IMR-90 (cell line): ENCODE measurements around the gene TUBGCP2. TPM values are rescaled to one million over a fixed set of nuclear protein-coding genes. Genes with fewer than 3 reads are reported as not detected.

Source experiments
- ATAC-seq: fragments of 200-7000 bp; cut with Tn5 transposase; 2 replicates; pipeline ENCODE4 v1.9.1; 2020; ENCODE audit warnings: low read depth, mild to moderate bottlenecking, moderate library complexity
- BruUV-seq: library from RNA; stranded (reverse); fragments of 400-500 nt; replicated peaks from 2 replicates; lab custom pipeline; 2021; lab: Mats Ljungman, UMichigan
- CTCF ChIA-PET: fragments of 300-600 bp; formaldehyde crosslinking; extraction: SDS; loops from one replicate; lab custom pipeline; 2021; ENCODE audit warnings: antibody characterized with exemption; lab: Yijun Ruan, JAX
- POLR2A ChIA-PET: fragments of 300-600 bp; sonication (Branson Sonifier 250); formaldehyde crosslinking; loops from one replicate; lab custom pipeline; 2022; ENCODE audit warnings: antibody characterized with exemption; ENCODE audit not compliant: unreplicated experiment; lab: Charles Lee
- DNase-seq: peaks from one replicate; pipeline ENCODE4 v3.0.0; 2013
- H2AFZ ChIP-seq: replicated peaks from 2 replicates; pipeline ENCODE3; 2013; ENCODE audit warnings: low read length, mild to moderate bottlenecking; ENCODE audit not compliant: poor library complexity
- H2AK5ac ChIP-seq: 2 replicates; pipeline ENCODE4 v1.6.1; 2013; ENCODE audit warnings: low read depth, low read length, inconsistent platforms
- H2AK9ac ChIP-seq: replicated peaks from 2 replicates; pipeline ENCODE3; 2013; ENCODE audit warnings: mild to moderate bottlenecking, low read depth, low read length, moderate library complexity; ENCODE audit not compliant: poor library complexity
- H2BK120ac ChIP-seq: 2 replicates; pipeline ENCODE4 v1.6.1; 2013; ENCODE audit warnings: low read depth, low read length, inconsistent platforms
- H2BK15ac ChIP-seq: 3 replicates; pipeline ENCODE4 v1.6.1; 2013; ENCODE audit warnings: low read depth, low read length, inconsistent platforms
- H2BK20ac ChIP-seq: 2 replicates; pipeline ENCODE4 v1.6.1; 2013; ENCODE audit warnings: low read depth, mild to moderate bottlenecking, inconsistent platforms, low read length, moderate library complexity
- H2BK5ac ChIP-seq: 2 replicates; pipeline ENCODE4 v1.6.1; 2013; ENCODE audit warnings: mild to moderate bottlenecking, low read depth, low read length, inconsistent platforms; ENCODE audit not compliant: poor library complexity, severe bottlenecking
- H3K14ac ChIP-seq: replicated peaks from 2 replicates; pipeline ENCODE4 v1.6.1; 2013; ENCODE audit warnings: low read depth, low read length, inconsistent platforms
- H3K18ac ChIP-seq: 2 replicates; pipeline ENCODE4 v1.6.1; 2013; ENCODE audit warnings: low read depth, low read length, control low read depth
- H3K23ac ChIP-seq: 2 replicates; pipeline ENCODE4 v1.6.1; 2013; ENCODE audit warnings: low read depth, low read length, inconsistent platforms
- H3K27ac ChIP-seq: 2 replicates; pipeline ENCODE4 v1.5.1; 2013; ENCODE audit warnings: mild to moderate bottlenecking, control low read depth, low read length; ENCODE audit not compliant: insufficient read depth
- H3K27me3 ChIP-seq: 2 replicates; pipeline ENCODE4 v1.6.1; 2013; ENCODE audit warnings: low read length; ENCODE audit not compliant: control insufficient read depth, insufficient read depth
- H3K36me3 ChIP-seq: 2 replicates; pipeline ENCODE4 v1.6.1; 2013; ENCODE audit warnings: low read length, mixed read lengths; ENCODE audit not compliant: control insufficient read depth, insufficient read depth
- H3K4ac ChIP-seq: 2 replicates; pipeline ENCODE4 v1.6.1; 2013; ENCODE audit warnings: low read depth, low read length, inconsistent platforms
- H3K4me1 ChIP-seq: 2 replicates; pipeline ENCODE4 v1.6.1; 2013; ENCODE audit warnings: low read length, mixed read lengths; ENCODE audit not compliant: control insufficient read depth, insufficient read depth
- H3K4me2 ChIP-seq: 2 replicates; pipeline ENCODE4 v1.6.1; 2013; ENCODE audit warnings: low read depth, mild to moderate bottlenecking, control low read depth, low read length, moderate library complexity
- H3K4me3 ChIP-seq: 2 replicates; pipeline ENCODE4 v1.5.1; 2013; ENCODE audit warnings: low read depth, mild to moderate bottlenecking, control low read depth, low read length, moderate library complexity; ENCODE audit not compliant: insufficient read depth
- H3K56ac ChIP-seq: 2 replicates; pipeline ENCODE4 v1.6.1; 2013; ENCODE audit warnings: low read length, inconsistent platforms; ENCODE audit not compliant: insufficient read depth; ENCODE audit errors: extremely low read depth
- H3K79me1 ChIP-seq, 2 experiments: 2 replicates each; pipeline ENCODE4 v1.6.1; 2013; ENCODE audit warnings: low read length in 2 of 2, inconsistent platforms in 1 of 2, low read depth in 1 of 2
- H3K9ac ChIP-seq: 2 replicates; pipeline ENCODE4 v1.6.1; 2013; ENCODE audit warnings: low read depth, low read length, control low read depth
- H3K9me1 ChIP-seq: 2 replicates; pipeline ENCODE4 v1.6.1; 2013; ENCODE audit warnings: low read length, inconsistent platforms; ENCODE audit not compliant: insufficient read depth
- H3K9me3 ChIP-seq: 2 replicates; pipeline ENCODE4 v1.6.1; 2013; ENCODE audit warnings: low read length; ENCODE audit not compliant: control insufficient read depth, insufficient read depth
- H4K20me1 ChIP-seq: 2 replicates; pipeline ENCODE4 v1.6.1; 2013; ENCODE audit warnings: low read length, inconsistent platforms; ENCODE audit not compliant: insufficient read depth
- H4K5ac ChIP-seq: 2 replicates; pipeline ENCODE4 v1.6.1; 2013; ENCODE audit warnings: mild to moderate bottlenecking, low read depth, low read length, control low read depth
- H4K8ac ChIP-seq, 2 experiments: 2 replicates each; pipeline ENCODE4 v1.6.1; 2013; ENCODE audit warnings: low read depth in 2 of 2, low read length in 2 of 2, control low read depth in 1 of 2, inconsistent platforms in 1 of 2
- H4K91ac ChIP-seq: 2 replicates; pipeline ENCODE4 v1.6.1; 2013; ENCODE audit warnings: low read depth, low read length, inconsistent platforms; ENCODE audit not compliant: insufficient read depth
- CTCF ChIP-seq: conservative IDR thresholded peaks from 2 replicates; pipeline ENCODE4 v1.5.1; 2012; ENCODE audit warnings: mild to moderate bottlenecking, low read depth, low read length, improper control_type of control experiment
- ELK1 ChIP-seq: fragments of 150-350 bp; IDR thresholded peaks from 2 replicates; pipeline ENCODE4 v1.6.1; 2016; ENCODE audit warnings: low read depth, mild to moderate bottlenecking, low read length, moderate library complexity, borderline replicate concordance
- MAZ ChIP-seq: IDR thresholded peaks from 2 replicates; pipeline ENCODE4 v1.6.1; 2012; ENCODE audit warnings: low read depth, mild to moderate bottlenecking, low read length, improper control_type of control experiment, moderate library complexity, borderline replicate concordance
- NFE2L2 ChIP-seq: fragments of 150-350 bp; IDR thresholded peaks from 2 replicates; pipeline ENCODE4 v1.6.1; 2016; ENCODE audit warnings: low read depth, mild to moderate bottlenecking, low read length
- POLR2A ChIP-seq: IDR thresholded peaks from 2 replicates; pipeline ENCODE4 v1.6.1; 2012; ENCODE audit warnings: mild to moderate bottlenecking, low read depth, low read length
- RCOR1 ChIP-seq: IDR thresholded peaks from 2 replicates; pipeline ENCODE4 v1.6.1; 2012; ENCODE audit warnings: mild to moderate bottlenecking, low read length, improper control_type of control experiment; ENCODE audit not compliant: insufficient replicate concordance
- WGBS, 2 experiments: methylation state at CpG; one replicate each; pipeline versions ENCODE4 v1.1.5 to v1.1.7; 2013; ENCODE audit warnings: missing lambda C conversion rate in 2 of 2; ENCODE audit not compliant: insufficient read length in 1 of 2; ENCODE audit errors: extremely low coverage in 2 of 2; 5-methylcytosine and 5-hydroxymethylcytosine counted together
- dilution Hi-C: fragments of 300-500 bp; cut with HindIII; formaldehyde crosslinking; loops from one replicate; pipeline ENCODE4 v1.14.3; 2018; ENCODE audit warnings: low sequenced_read_pairs; ENCODE audit not compliant: unreplicated experiment
- in situ Hi-C: fragments of 300-500 bp; cut with MboI; formaldehyde crosslinking; loops from 3 replicates; pipeline ENCODE4 v1.14.3; 2019; ENCODE audit warnings: low sequenced_read_pairs, inconsistent platforms, mixed read lengths
- intact Hi-C: fragments of 100-400 bp; cut with micrococcal nuclease; formaldehyde crosslinking; loops from 2 replicates; pipeline ENCODE4 v1.10.0; 2022
- polyA plus RNA-seq, 3 experiments: library from polyadenylated mRNA; depleted of rRNA; stranded (reverse); fragments of >200 nt; gene quantifications; 2 replicates each; pipeline ENCODE4 v1.2.3, GENCODE V29; 2012; ENCODE audit warnings: low replicate concordance in 1 of 3
- total RNA-seq: library from RNA; depleted of rRNA; stranded (reverse); fragments of >200 nt; gene quantifications from 2 replicates; pipeline ENCODE4 v1.2.3, GENCODE V29; 2012

Gene TUBGCP2
- total and polyA plus RNA-seq, 2 of the 4 experiments (the other 2 are of a cell fraction), result 48.1 to 72.6 TPM

- POLR2A ChIA-PET, result no interaction called here
Observed at GRCh38 chr10:133306941-133307379, 1.7 kb downstream of the TUBGCP2 start.

More at GRCh38 chr10:133306941-133307379, 1.7 kb downstream of the TUBGCP2 start:
- Histone ChIP-seq H3K23ac (no peak overlapping the region), H4K5ac (no peak overlapping the region), H3K36me3 (peaks cover 13% of the 10 kb centered on the region; the same call in 1 of the 2 replicates), H4K8ac (no peak overlapping the region), H3K4me2 (peak overlapping the region; percentile 100; the same call in 1 of the 2 replicates), H3K56ac (no peak overlapping the region), H2BK20ac (no peak overlapping the region), H3K9me1 (peaks cover 14% of the 10 kb centered on the region; the same call in 1 of the 2 replicates), H3K9me3 (no peaks in the 10 kb centered on the region), H2BK5ac (no peak overlapping the region), H4K20me1 (peaks cover 56% of the 10 kb centered on the region), H2BK15ac (no peak overlapping the region), H2AK9ac (no peak overlapping the region), H3K4ac (no peak overlapping the region), H3K9ac (no peak overlapping the region), H2AK5ac (no peak overlapping the region), H2AFZ (peak overlapping the region; percentile 43), H4K91ac (no peak overlapping the region), H2BK120ac (no peak overlapping the region), H3K27ac (no peak overlapping the region), H3K79me1 (peaks cover 14 to 62% of the 10 kb centered on the region in 2 experiments), H3K27me3 (no peaks in the 10 kb centered on the region), H3K18ac (no peak overlapping the region), H3K4me1 (peaks cover 8% of the 10 kb centered on the region), H3K14ac (no peak overlapping the region), H3K4me3 (no peak overlapping the region)
- intact Hi-C loops, result loop anchor here (5.0 kb wide), 2 partner anchors 45 to 160 kb away; no protein-coding TSS in a partner anchor
- in situ Hi-C loops, result no loop called here
- no TSS peak for BruUV-seq
- ATAC-seq, result no peak
- DNase-seq, result no peak
- dilution Hi-C loops, result no loop called here
- CTCF ChIA-PET, result interaction anchor here (1.0 kb wide), 1 partner anchor 28 kb away, joined by 3 read pairs; no protein-coding TSS in a partner anchor
- TF ChIP-seq POLR2A (no peak), RCOR1 (no peak), ELK1 (no peak), CTCF (no peak), MAZ (no peak), NFE2L2 (no peak)
- WGBS, 2 experiments, result 80% methylated on average over 7 of the region's 17 CpGs; no CpG with 5 or more reads in 1 of the 2 experiments
